Measurements from ENCODE around the gene FDXACB1. TPM values are rescaled to one million over a fixed set of nuclear protein-coding genes. Genes with fewer than 3 reads are reported as not detected.

FDXACB1 gene, protein sequence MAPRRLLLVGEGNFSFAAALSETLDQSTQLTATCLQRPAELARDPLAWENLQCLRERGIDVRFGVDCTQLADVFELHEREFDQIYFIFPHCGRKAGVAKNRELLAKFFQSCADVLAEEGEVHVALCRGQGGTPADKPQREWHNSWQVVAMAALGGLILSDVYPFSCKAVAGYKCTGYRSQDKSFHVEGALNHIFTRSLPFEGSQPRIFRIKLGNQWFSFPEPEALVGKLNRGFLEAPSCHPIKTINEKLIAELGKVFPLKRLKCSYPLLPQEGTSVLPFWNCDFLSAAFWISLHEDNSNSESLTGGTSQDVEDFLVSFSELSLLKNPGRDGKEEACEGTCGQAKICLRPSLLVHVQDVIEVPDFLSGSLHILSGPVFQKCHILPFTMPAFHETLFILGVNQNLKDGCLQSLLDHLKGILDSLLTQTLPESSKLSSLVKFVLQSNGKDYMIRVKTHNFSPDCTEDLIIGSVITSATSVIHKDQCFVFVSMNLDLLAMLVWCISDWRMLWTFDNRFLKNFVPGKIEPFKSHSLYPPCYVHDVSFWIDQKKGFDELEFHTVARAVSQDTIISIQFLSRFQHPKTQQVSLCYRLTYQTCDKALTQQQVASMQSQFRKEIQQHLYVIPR
- 1.8 TPM for total RNA-seq

DNA sequence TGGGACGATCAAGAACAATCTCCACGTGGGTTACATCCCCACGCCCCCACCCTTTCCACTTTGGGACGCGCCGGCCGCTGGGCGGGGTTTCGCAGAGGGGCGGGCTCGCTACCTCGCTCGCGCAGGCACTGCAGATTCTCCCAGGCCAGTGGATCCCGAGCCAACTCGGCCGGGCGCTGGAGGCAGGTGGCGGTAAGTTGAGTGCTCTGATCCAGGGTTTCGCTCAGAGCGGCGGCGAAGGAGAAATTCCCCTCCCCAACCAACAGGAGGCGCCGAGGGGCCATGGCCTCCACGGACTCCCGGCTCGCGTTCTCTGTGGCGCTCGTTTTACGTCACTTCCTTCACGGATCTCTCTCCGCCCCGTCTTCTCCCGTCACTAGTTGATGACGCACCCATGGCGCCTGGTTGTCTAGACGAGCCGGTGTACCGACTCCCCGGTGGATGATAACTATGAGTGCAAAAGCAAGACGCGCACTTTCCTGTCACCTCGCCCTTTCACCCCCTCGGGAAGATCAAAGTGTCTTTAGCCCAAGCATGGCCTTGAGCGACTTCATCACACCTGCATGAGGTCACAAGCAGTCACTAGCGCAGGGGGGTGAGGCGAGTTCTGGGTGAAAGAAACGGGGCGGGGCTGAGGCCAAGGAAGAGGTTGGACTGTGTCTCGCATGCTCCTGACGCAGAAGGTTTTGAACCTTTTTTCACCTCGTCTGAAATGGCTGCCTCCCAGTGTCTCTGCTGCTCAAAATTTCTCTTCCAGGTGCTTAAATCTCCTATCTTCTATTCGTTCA is at the start of gene FDXACB1, which contains the start of gene CFAP68:
TSS of gene FDXACB1 (minus strand) at position 317 of the 788 bp plus-strand sequence. CDS start at position 284, 33 bp downstream.
TSS of gene CFAP68 (plus strand) at position 693 of the 788 bp plus-strand sequence. CDS start at position 713, 20 bp downstream.
- DNase-seq (ENCODE audit: low spot score) = peak; percentile 98

DNA sequence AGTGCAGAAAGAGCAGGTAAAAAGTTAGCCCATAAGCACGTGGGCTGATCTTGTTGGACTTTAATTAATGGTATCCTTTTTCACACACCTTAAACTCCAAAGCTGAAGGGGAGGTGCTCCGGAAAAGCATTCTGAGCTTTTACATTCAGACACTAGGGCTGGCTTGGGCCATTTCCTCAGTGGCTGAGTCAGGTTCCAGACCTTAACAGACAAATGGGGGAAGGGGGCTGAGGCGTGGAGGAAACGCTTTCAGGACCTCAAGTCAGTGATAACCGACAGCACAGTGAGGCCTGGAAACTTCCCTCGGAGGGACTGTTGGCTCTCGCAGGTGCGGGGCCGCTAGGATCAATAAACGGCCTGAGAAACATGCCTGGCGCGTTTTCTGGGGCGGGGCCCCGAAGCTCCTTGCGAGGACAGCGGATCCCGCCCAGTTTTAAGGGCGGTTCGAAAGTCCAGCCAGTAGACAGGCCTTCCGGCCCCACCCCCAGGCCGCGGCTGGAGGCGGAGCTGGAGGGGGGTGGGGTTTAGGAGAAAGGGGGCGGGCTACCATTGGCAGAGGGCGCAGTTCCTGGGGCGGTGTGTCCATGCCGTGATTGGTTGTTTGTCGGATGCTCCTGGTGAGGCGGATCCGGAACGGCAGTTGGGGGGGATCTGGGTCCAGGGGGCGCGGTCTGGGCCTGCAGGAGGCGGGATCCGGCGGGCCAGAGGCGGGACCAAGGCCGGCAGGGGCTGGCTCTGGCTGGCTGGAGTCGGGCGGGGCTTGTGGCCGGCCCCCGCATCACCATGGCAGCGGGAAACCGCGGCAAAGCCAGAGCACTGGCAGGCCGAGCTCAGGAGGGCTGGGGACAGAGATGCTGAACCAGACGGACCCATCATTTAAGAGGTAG is 47.8 kb upstream of the FDXACB1 start:
- DNase-seq (ENCODE audit: low spot score) = peak; percentile 97

DNA sequence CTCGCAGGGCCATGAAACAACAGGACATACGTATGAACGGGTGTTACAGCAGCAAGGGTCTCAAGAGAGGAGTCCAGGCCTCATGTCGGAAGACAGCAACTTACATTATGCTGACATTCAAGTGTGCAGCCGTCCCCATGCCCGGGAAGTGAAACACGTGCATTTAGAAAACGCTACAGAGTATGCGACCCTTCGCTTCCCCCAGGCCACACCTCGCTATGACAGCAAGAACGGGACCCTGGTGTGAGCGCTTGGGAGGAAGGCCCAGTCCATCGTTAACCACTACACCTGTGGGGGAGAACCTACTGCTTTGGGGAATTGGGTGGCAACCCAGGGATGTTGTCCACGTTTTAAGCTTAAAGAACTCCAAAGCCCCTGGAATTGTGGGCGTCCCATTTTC is 47.0 kb upstream of the FDXACB1 start:
- no peak for DNase-seq (ENCODE audit: low spot score)

DNA sequence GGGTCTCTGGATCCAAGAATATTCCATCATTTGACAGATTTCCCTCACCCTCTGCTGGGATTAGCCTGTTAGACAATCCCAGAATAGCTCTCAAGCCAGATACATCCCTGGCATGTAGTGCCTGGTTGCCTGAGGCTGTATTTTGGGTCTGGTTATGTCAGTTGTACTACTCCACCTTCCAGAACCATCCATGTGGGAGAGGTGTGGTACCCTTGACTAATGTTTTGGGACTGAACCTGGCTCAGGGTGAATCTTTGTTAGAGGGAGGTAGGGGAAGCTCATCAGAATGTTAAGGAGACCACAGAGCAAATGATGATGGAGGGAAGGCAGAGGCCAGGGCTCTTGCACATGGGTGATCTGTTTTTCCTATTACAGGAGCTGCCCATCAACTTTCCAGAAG is 45.0 kb upstream of the FDXACB1 start:
- DNase-seq (ENCODE audit: low spot score) = no peak

DNA sequence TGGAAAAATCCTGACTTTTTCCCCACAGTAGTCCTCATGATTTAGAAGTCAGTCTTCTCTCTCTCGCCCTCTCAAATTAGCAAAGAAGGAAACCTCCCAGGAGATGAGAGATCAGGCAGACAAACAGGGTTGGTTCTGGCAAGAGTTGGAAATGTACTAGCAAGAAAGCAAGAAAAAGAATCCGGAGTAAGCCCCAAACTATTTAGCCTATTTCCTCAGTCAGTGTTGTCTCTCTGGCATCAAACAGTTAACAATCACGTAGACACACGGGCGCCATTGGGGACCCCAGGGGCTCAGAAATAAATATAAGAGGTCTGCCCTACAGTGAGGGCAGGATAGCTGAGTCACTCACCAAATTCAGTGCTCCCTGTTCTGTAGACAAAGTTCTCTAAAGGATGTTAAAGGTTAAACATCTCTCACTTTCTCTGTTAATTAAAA is 44.4 kb upstream of the FDXACB1 start:
- no peak for DNase-seq (ENCODE audit: low spot score)

DNA sequence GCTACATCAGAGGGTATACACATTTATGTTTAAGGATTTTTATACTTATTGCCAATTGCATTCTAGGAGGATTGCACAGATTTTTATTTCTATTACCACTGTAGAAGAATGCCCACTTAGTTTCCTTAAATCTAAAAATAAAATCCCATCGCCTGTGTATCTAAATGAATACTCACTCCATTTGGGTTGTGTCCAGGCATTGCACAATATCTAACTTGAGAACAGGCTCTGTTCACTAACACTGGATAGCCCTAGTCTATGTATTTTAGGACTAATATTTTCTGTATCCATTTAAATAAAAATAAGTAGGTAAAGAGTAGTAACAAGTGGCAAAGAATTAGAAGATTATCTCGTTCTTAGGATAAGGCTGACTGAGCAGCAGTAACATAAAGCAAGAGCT is 43.8 kb upstream of the FDXACB1 start:
- peak; percentile 77 for DNase-seq (ENCODE audit: low spot score)

DNA sequence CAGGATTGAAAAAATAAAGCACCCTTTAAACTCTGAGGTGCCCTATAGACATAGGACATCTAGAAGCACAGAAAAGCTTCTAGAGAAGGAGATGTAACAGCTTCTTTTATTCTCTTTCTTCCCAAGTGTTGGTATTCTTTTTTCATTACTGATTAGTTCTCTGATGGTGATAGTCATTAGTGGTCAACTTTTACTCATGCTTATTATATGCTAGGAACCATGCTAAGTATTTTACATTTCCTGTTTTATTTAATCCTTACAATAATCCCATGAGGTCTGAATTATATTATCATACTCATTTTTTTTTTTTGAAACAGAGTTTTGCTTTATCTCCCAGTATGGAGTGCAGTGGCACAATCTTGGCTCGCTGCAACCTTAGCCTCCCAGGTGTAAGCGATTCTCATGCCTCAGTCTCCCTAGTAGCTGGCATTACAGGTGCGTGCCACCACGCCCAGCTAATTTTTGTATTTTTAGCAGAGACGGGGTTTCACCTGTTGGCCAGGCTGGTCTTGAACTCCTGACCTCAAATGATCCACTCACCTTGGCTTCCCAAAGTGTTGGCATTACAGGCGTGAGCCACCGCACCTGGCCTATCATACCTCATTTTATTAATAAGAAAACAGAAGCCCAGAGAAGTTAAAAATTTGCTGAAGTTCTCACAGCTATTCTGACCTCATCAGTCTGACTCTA is 42.7 kb upstream of the FDXACB1 start:
- no peak for DNase-seq (ENCODE audit: low spot score)

DNA sequence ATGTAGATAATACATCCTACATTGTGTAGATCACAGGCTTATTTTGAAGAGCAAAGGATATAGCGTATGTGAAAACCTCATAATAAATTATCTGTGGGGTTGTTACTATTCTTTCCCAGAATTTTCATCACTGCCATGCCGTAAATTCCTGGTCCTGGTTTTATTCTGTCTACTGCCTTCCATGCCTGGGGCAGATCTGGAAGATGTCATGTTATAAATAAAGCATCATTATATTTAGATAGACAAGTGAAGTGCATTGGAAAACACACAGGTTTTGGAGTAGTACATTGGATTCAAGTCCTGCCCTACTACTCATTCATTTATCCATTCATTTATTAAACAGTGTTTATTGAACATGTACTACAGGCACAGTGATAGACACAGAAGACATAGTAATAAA is 41.9 kb upstream of the FDXACB1 start:
- no peak for DNase-seq (ENCODE audit: low spot score)

DNA sequence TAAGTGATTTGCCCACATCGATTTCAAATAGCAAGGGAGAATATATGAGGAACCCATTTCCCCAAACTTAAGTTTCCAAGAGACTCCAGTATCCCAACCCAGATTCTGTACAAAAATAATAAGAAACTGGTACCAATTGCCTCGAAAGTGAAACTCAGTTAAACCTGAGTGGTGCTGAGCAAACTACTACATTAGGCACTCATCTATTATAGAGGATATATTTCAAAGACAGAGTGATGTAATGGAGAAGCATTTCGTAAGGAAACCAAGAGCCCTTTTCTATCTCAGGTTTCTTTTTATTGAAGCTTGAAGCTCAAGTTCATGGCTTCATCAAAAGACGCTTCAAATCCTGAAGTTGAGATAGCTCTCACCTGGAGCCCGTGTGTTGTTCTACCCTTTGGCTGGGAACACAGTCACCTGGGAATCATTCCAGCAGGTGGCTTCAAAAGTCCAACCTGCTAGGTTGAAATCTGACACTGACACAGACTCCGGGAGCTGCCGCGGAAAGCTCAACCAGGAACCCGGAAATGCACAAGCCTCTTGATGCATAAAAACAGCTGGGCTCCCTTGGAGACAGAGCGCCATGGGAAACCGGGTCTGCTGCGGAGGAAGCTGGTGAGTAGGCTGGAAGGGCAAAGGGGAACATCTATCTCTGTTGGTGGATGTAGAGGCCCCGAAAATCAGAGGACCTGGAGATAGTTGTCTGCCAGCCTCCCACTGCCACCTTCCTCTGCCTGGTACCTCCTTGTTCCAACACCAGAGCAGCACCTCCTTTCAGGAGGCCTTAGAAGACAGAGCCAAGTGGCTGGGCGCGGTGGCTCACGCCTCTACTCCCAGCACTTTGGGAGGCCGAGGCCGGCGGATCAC is 39.7 kb upstream of the FDXACB1 start, which contains the start of gene C11orf52:
TSS of gene C11orf52 (plus strand) at position 524 of the 867 bp plus-strand sequence. CDS start at position 584, 60 bp downstream.
- DNase-seq (ENCODE audit: low spot score) = peak; percentile 88

DNA sequence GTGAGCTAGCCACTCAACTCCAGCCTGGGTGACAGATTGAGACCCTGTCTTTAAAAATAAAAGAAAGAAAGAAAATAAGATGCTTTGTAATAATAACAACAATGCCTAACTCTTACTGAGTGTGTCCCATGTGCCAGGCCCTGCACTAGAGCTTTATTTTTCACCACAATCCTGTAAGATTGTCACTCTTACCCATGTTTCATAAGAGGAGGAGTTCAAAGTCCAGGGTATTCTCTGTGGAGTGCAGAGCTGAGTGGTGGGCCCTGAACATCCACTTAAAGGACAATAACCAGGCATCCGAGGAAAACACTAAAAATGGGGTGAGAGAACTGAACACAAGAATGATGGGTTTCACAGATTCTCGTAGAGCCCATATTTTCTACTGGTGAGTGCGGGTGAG is 38.8 kb upstream of the FDXACB1 start:
- DNase-seq (ENCODE audit: low spot score) = no peak

DNA sequence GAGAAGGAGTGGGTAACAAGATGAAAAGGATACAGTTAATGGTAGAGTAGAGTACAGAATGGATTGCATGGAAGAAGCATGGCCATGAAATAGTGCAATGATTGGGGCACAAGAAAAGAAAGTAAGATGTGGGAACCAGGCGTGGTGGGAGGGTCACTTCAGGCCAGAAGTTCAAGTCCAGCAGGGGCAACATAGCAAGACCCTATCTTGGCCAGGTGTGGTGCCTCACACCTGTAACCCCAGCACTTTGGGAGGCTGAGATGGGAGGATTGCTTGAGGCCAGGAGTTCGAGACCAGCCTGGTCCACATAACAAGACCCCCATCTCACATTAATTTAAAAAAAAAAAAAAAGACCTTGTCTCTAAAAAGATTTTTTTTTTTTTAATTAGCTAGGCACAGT is 38.3 kb upstream of the FDXACB1 start:
- no peak for DNase-seq (ENCODE audit: low spot score)

DNA sequence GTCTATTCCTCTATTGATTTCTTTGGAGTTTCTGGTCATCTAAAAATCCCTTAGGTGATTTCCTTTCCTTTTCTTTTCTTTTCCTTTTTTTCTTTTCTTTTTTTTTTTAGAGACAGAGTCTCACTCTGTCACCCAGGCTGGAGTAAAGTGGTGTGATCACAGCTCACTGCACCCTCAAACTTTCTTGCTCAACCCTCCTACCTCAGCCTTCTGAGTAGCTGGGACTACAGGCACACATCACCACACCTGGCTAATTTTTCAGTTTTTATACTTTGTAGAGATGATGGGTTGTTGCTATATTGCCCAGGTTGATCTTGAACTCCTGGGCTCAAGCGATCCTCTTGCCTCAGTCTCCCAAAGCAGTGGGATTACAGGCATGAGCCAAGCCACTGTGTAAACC is 37.8 kb upstream of the FDXACB1 start:
- DNase-seq (ENCODE audit: low spot score) = no peak

DNA sequence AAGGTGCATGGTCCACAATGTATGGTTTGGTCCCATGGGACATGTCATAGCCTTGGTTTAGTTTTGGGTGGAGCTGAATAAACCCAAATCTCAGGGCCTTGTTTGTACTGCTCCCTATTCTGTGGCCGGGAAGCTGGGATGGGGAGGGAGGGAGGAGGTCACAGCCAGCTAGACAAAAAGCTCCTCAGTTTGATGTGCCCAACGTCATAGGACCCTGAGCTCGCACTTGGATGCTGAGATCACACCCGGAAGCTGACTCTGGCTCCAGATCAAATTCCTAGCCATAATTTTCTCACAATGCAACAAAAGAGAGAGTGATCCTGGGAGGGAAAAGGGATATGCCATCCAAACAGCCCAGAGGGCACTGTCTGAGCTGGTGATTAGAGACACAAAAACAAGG is 35.0 kb upstream of the FDXACB1 start:
- DNase-seq (ENCODE audit: low spot score) = no peak

DNA sequence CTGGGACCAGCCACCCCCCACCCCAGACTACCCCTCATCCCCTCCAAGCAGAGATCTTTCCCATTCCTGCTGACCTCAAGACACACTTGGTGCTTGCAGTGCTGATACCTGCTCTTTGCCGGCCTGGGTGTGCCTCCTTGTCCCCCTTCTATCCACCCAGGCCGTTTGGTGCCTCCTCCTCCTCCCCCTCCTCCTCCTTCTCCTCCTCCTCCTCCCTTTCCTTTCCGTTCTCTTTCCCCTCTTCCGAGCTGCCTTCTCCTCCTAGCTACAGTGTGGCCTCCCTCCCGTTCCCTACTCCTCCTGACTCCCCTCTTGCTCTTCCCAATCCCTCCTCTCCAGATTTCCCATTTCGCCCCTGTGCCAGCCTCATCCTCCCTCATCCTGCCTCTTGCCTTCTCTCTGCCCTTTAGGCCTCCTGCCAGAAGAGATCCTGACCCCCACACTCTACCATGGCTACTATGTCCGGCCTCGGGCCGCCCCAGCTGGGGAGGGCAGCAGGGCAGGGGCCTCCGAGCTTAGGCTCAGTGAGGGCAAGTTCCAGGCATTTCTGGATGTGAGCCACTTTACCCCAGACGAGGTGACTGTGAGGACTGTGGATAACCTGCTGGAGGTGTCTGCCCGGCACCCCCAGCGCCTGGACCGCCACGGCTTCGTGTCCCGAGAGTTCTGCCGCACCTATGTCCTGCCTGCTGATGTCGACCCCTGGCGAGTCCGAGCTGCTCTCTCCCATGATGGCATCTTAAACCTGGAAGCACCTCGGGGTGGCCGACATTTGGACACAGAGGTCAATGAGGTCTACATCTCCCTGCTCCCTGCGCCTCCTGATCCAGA is 34.3 kb upstream of the FDXACB1 start:
- DNase-seq (ENCODE audit: low spot score) = no peak

DNA sequence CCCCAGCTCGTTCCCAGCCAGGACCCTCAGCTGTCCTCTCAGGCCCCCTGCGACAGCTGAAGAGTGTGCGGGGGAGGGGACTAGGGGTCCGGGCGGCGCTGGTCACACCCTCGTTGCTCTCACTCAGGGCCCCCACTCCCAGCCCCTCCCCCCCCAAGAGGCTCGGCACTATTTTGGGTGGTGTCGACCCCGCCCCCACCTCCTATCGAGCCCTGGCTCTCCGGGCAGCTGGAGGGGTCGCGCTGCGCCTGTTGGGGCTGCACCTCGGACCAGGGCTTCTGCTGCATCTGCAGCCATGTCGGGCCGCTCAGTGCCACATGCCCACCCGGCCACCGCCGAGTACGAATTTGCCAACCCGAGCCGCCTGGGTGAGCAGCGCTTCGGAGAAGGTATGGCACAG is 33.6 kb upstream of the FDXACB1 start, which contains the start of gene HSPB2:
TSS of gene HSPB2 (plus strand) at position 200 of the 400 bp plus-strand sequence. CDS start at position 296, 96 bp downstream.
- DNase-seq (ENCODE audit: low spot score) = no peak

DNA sequence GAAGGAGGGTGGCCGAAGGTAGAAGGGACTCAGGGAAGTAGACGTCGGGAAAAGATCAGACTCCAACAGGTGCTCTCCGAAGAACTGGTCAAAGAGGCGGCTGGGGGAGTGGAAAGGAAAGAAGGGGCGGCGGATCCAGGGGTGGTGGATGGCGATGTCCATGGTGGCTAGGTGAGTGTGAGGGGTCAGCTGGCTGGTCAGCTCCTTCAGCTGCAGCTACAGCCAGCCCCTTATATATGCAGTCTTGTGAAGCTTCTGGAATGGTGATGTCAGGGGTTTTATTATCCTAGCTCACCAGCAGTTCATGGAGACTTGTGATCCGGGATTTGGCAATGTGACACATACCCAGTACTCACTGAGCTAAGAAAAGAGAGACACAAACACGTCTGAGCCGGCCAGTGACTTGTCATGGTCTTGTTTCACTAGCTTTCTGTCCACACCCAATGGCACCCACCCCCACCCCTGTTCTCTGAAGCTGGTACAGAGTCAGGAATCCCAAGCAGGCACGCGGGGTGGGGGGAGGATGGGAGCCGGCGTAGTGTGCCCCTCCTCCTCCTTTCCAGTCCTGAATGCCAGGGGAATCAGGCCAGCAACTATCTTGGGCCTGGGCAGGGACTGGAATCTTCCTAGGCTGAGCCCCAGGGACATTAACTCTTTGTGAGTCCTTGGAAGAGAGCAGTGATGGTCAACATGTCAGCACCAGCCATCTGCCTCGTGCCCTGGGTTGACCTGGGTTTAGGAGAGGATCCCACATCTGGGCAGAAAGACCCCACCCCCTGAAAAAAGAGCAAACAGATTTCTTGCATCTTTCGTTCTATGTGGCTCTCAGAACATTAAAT is 32.8 kb upstream of the FDXACB1 start, which contains the start of gene CRYAB:
TSS of gene CRYAB (minus strand) at position 208 of the 839 bp plus-strand sequence. CDS start at position 162, 46 bp downstream.
- DNase-seq (ENCODE audit: low spot score) = peak; percentile 67

All from mucosa of gallbladder (tissue), 1 donor.